NOMO-1 (cell line): ENCODE results near the gene ZNF219.

Experiments used
- DNase-seq, 2 experiments: peaks; one replicate each; lab custom pipeline; 2025; ENCODE audit not compliant: unreplicated experiment in 2 of 2; lab: John Stamatoyannopoulos, UW

ZNF219 gene

GRCh38 chr14:21102521-21103410 is 4.3 kb upstream of the ZNF219 start:
- no peak for DNase-seq

- DNase-seq: no peak
These were observed 3.5 kb upstream of the ZNF219 start for GRCh38 chr14:21101802-21102413.

- DNase-seq: no peak
These were observed 2.5 kb upstream of the ZNF219 start, which contains the start of gene TMEM253 for GRCh38 chr14:21100931-21101330. Gene TMEM253 (plus strand): TSS chr14:21101066. CDS start chr14:21101344, 278 bp downstream.

GRCh38 chr14:21099596-21099985 is 1.1 kb upstream of the ZNF219 start:
- DNase-seq: no peak

- no peak for DNase-seq
These were observed 589 bp upstream of the ZNF219 start for GRCh38 chr14:21098892-21099595.

- DNase-seq: no peak
These were observed 799 bp downstream of the ZNF219 start for GRCh38 chr14:21097636-21098075.

- DNase-seq: no peak
These were observed 1.3 kb downstream of the ZNF219 start for GRCh38 chr14:21096978-21097635.

- DNase-seq: no peak
These were observed 2.0 kb downstream of the ZNF219 start for GRCh38 chr14:21096438-21096837.

- DNase-seq: no peak
These were observed 2.8 kb downstream of the ZNF219 start for GRCh38 chr14:21095430-21096205.

GRCh38 chr14:21093769-21094681 is 4.4 kb downstream of the ZNF219 start:
- no peak for DNase-seq

GRCh38 chr14:21093018-21093417 is 5.4 kb downstream of the ZNF219 start:
- no peak for DNase-seq

- peak; percentile 35 to 75 for DNase-seq
These were observed 6.0 kb downstream of the ZNF219 start for GRCh38 chr14:21092273-21093011.

- DNase-seq: no peak
These were observed 6.6 kb downstream of the ZNF219 start for GRCh38 chr14:21091821-21092272.

- no peak for DNase-seq
These were observed 7.4 kb downstream of the ZNF219 start for GRCh38 chr14:21090940-21091663.

- DNase-seq: peak in 1 of 2 experiments; percentile 4
These were observed 8.1 kb downstream of the ZNF219 start for GRCh38 chr14:21090194-21090939.

- DNase-seq: no peak
These were observed 8.6 kb downstream of the ZNF219 start for GRCh38 chr14:21089877-21090193.

- no peak for DNase-seq
These were observed 9.2 kb downstream of the ZNF219 start for GRCh38 chr14:21089271-21089670.
